ENCODE measurements around the gene SCARF2. TPM values are rescaled to one million over a fixed set of nuclear protein-coding genes. Genes with fewer than 3 reads are reported as not detected.
"Not testable (repeated sequence)": the region's sequence is repeated elsewhere in the genome, so short reads cannot be mapped to it uniquely, and the experiment has no call there.

SCARF2 gene
- total RNA-seq, 2 experiments from 2014 or later, result 1.1 to 1.2 TPM

DNA sequence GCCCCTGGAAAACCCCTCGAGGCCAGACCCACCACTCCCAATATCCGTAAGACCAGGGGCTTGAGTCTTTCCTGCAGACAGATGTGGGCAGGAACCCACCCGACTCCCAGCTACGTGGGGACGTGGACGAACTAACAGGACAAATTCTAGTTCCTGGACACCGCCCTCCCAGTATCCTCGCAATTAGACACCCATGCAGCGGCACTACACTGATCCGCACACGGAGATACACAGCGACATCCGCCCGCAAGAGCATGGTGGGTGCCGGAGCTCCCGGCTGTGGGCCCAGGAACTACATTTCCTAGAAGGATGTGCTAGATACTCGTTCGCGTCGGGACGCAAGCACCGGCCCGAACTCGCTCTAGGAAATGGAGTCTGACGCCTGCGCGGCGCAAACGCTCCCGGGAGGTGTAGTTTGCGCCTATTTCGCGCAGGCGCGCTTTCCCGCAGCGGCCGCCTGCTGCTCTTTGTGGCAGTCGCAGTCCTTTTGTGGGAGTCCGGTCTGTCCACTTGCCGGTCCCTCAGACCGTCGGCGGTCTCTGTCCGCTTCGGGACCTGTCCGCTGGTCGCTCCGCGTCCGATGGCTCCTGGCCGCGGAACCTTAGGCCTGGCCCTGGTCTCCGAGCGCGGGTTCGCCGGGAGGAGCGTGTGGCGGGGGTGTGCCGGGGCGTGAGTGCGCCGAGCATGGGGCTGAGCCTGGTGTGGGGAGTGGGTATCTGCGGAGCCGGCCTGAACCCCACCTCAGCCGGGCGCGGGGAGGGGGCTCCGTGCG, 43.7 kb downstream of the SCARF2 start, which contains the start of gene ZNF74:
Gene ZNF74, plus strand, starts transcription at position 447 of the 772 bp plus-strand sequence. CDS start 478 bp downstream, outside the sequence.
- peaks cover 2% of the 10 kb centered on the region for H3K36me3 Mint-ChIP-seq (ENCODE audit: low read depth)
- ChIA-PET CTCF (interaction anchor here (1.6 to 2.2 kb wide), 3 partner anchors 9 to 14 kb away, joined by 3 to 5 read pairs (median 5); no protein-coding TSS in a partner anchor), POLR2A (no interaction called here)
- peak within 1 kb of the TSS; percentile 82 for H3K4me3 Mint-ChIP-seq
- H3K27ac Mint-ChIP-seq, result peak within 1 kb of the TSS; percentile 89
- peak; percentile 89 for DNase-seq
- no peaks in the 10 kb centered on the region for H3K27me3 Mint-ChIP-seq
- peaks cover 3% of the 10 kb centered on the region for H3K9me3 Mint-ChIP-seq
- peaks cover 32% of the 10 kb centered on the region for H3K4me1 Mint-ChIP-seq

DNA sequence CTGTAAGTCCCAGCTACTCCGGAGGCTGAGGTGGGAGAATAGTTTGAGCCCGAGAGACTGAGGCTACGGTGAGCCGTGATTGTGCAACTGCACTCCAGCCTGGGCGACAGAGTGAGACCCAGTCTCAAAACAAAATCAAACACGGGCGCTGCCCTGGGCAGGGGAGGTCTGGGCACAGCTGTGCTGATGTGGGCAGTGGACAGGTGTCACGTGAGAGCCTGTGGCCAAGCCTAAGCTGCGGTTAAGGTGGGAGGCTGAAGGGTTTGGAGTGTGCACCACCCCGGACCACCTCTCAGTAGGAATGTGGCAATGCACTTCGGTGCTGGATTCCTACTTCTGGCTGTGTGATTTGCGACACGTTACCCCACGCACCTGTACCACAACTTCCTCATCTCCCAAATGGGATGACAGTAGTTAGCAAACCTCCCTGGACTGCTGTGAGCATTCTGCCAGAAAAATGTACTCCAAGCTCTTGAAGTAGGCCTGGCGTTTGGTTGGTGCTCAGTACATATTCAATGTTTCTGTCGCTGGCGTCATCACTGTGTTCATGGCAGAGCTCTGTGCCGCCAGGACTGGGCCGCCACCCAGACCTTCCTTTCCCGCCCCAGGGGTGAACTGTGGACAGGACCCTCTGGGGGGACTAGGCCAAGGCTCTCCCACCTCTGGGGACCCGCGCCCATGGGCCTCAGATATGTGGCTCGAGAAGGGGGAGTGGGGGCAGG, 44.5 kb downstream of the SCARF2 start:
- Mint-ChIP-seq H3K27ac (peak overlapping the region; percentile 89), H3K27me3 (no peaks in the 10 kb centered on the region), H3K9me3 (peaks cover 3% of the 10 kb centered on the region), H3K4me1 (peaks cover 29% of the 10 kb centered on the region), H3K4me3 (peak overlapping the region; percentile 82), H3K36me3 (ENCODE audit: low read depth) (peaks cover 2% of the 10 kb centered on the region)
- POLR2A ChIA-PET, result no interaction called here
- CTCF ChIA-PET, result interaction anchor here (1.6 to 2.2 kb wide), 3 partner anchors 10 to 15 kb away, joined by 3 to 5 read pairs (median 5); no protein-coding TSS in a partner anchor
- no peak for DNase-seq

GRCh38 chr22:20392365-20392881, 45.2 kb downstream of the SCARF2 start:
- H3K27ac Mint-ChIP-seq; H3K4me3 Mint-ChIP-seq; DNase-seq; H3K36me3 Mint-ChIP-seq (ENCODE audit: low read depth); POLR2A ChIA-PET; H3K9me3 Mint-ChIP-seq; H3K27me3 Mint-ChIP-seq: not testable (repeated sequence)
- CTCF ChIA-PET, result interaction anchor here (1.6 to 2.2 kb wide), 2 partner anchors 11 to 16 kb away, joined by 3 to 5 read pairs; no protein-coding TSS in a partner anchor
- H3K4me1 Mint-ChIP-seq, result peaks cover 26% of the 10 kb centered on the region

GRCh38 chr22:20391222-20391621, 46.4 kb downstream of the SCARF2 start:
- Mint-ChIP-seq H3K4me3 (no peak overlapping the region), H3K4me1 (peaks cover 21% of the 10 kb centered on the region), H3K9me3 (peaks cover 3% of the 10 kb centered on the region), H3K36me3 (ENCODE audit: low read depth) (no peaks in the 10 kb centered on the region), H3K27ac (peak overlapping the region; percentile 21), H3K27me3 (peaks cover 10% of the 10 kb centered on the region)
- ChIA-PET CTCF (no interaction called here), POLR2A (no interaction called here)
- DNase-seq, result no peak

DNA sequence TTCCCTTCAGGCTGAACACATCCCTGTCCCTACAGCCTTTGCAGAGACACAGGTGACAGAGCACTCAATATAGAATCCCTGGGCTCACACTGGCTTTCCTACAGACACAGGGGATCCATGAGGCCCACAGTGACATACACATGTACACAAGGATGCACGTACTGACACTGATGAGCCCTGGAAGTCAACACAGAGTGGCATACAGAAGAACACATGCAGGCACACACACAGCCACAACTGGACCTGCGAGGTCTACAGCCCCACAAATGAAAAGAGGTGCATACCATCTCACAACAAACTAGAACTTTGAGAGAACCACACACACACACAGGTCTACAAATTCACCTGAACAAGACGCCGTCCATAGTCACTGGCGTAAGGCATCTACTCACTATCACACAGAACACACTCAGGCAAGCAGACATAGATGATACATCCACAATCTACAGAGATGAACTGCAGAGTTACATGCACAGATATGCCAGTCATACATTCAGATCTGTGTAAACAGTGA, 47.2 kb downstream of the SCARF2 start:
- ChIA-PET CTCF (no interaction called here), POLR2A (no interaction called here)
- Mint-ChIP-seq H3K4me3 (no peak overlapping the region), H3K27ac (no peak overlapping the region), H3K4me1 (peaks cover 15% of the 10 kb centered on the region), H3K9me3 (peaks cover 3% of the 10 kb centered on the region), H3K36me3 (ENCODE audit: low read depth) (no peaks in the 10 kb centered on the region), H3K27me3 (peaks cover 14% of the 10 kb centered on the region)
- DNase-seq, result no peak

DNA sequence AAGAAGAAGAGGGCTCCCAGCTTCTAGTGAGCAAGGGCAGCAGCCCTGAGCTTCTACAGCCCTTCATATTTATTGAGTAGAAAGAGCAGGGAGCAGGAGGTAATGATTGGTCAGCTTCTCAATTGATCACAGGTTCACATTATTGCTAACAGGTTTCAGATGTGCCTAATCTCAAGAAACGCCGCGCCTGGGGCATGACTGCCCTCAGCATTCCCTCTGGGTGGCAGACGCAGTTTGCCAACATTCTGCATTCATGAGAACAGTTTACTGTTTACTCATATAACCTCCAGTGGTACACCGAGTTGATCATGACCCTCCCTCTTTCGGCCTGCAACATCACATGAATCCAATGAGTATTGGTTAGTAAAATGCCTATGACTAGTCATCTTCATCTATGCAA, 48.3 kb downstream of the SCARF2 start:
- peaks cover 17% of the 10 kb centered on the region for H3K27me3 Mint-ChIP-seq

GRCh38 chr22:20388200-20388599, 49.4 kb downstream of the SCARF2 start:
- ChIA-PET POLR2A (no interaction called here), CTCF (interaction anchor here (1.7 kb wide), 1 partner anchor 30 kb away, joined by 4 read pairs; no protein-coding TSS in a partner anchor)
- Mint-ChIP-seq H3K27me3 (peaks cover 23% of the 10 kb centered on the region), H3K27ac (no peak overlapping the region), H3K36me3 (ENCODE audit: low read depth) (no peaks in the 10 kb centered on the region), H3K4me3 (no peak overlapping the region), H3K4me1 (no peaks in the 10 kb centered on the region), H3K9me3 (peaks cover 3% of the 10 kb centered on the region)
- no peak for DNase-seq

More for the DNA sequence above, 48.3 kb downstream of the SCARF2 start:
- Mint-ChIP-seq H3K36me3 (ENCODE audit: low read depth) (no peaks in the 10 kb centered on the region), H3K4me3 (no peak overlapping the region), H3K9me3 (peaks cover 3% of the 10 kb centered on the region), H3K27ac (no peak overlapping the region), H3K4me1 (peaks cover 7% of the 10 kb centered on the region)
- ChIA-PET POLR2A (no interaction called here), CTCF (interaction anchor here (1.7 kb wide), 1 partner anchor 29 kb away, joined by 4 read pairs; no protein-coding TSS in a partner anchor)
- DNase-seq, result no peak

DNA sequence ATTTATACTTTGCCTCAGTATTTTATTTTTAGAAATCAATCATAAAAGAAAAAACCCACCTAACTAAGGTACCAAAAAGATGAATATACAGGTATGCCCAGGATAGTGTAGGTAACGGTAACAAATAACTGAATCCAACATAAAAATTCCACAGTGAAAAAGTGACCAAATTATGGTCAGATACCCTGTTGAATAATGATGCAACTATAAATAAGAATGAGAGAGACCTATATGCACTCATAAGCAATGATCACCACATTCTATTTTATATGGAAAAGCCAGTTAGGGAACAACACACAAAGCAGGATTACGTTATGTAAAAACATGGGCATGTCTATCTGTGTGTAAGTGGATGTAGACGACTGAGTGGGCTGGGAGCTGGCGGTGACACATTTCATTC, 50.7 kb downstream of the SCARF2 start:
- ChIA-PET CTCF (no interaction called here), POLR2A (no interaction called here)
- Mint-ChIP-seq H3K9me3 (peaks cover 3% of the 10 kb centered on the region), H3K36me3 (ENCODE audit: low read depth) (no peaks in the 10 kb centered on the region), H3K4me3 (no peak overlapping the region), H3K27ac (no peak overlapping the region), H3K4me1 (no peaks in the 10 kb centered on the region), H3K27me3 (peaks cover 23% of the 10 kb centered on the region)
- no peak for DNase-seq

GRCh38 chr22:20386336-20386735, 51.3 kb downstream of the SCARF2 start:
- peaks cover 3% of the 10 kb centered on the region for H3K9me3 Mint-ChIP-seq
- no peaks in the 10 kb centered on the region for H3K4me1 Mint-ChIP-seq
- H3K36me3 Mint-ChIP-seq (ENCODE audit: low read depth), result no peaks in the 10 kb centered on the region
- no peak overlapping the region for H3K4me3 Mint-ChIP-seq
- no peak overlapping the region for H3K27ac Mint-ChIP-seq
- ChIA-PET POLR2A (no interaction called here), CTCF (no interaction called here)
- H3K27me3 Mint-ChIP-seq, result peaks cover 23% of the 10 kb centered on the region
- DNase-seq, result no peak

DNA sequence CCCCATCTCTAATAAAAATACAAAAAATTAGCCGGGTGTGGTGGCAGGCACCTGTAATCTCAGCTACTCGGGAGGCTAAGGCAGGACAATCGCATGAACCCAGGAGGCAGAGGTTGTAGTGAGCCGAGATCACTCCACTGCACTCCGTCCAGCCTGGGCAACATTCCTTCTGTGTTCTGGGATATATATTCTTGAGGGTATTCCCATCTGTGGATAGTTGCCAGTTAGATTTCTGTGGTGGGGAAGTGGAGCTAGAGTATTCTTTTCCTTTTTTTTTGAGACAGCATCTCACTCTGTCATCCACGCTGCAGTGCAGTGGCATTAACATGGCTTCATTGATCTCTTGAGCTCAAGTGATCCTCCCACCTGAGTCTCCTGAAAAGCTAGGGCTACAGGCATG, 52.8 kb downstream of the SCARF2 start:
- ChIA-PET POLR2A (no interaction called here), CTCF (no interaction called here)
- H3K36me3 Mint-ChIP-seq (ENCODE audit: low read depth), result no peaks in the 10 kb centered on the region
- no peak overlapping the region for H3K4me3 Mint-ChIP-seq
- H3K27me3 Mint-ChIP-seq, result peaks cover 28% of the 10 kb centered on the region
- no peak overlapping the region for H3K27ac Mint-ChIP-seq
- peaks cover 3% of the 10 kb centered on the region for H3K9me3 Mint-ChIP-seq
- no peaks in the 10 kb centered on the region for H3K4me1 Mint-ChIP-seq
- no peak for DNase-seq

- Mint-ChIP-seq H3K27me3 (peaks cover 28% of the 10 kb centered on the region), H3K4me1 (no peaks in the 10 kb centered on the region)
- POLR2A ChIA-PET, result no interaction called here
Measured at GRCh38 chr22:20384171-20384570, 53.5 kb downstream of the SCARF2 start.

DNA sequence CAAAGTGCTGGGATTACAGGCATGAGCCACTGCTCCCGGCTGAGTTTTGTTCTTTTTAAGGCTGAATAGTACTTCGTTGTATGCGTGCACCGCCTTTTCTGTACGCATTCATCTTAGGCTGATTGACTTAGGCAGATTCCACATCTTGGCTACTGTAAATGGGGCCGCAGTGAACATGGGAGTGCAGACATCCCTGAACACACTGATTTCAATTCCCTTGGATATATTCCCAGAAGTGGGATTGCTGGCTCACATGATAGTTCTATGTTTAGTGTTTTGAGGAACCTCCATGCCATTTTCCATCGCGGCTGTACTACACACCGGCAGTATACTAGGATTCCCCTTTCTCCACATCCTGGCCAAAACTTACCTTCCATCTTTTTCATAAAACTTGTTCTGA, 54.1 kb downstream of the SCARF2 start:
- H3K4me3 Mint-ChIP-seq, result no peak overlapping the region
- no peak for DNase-seq
- peaks cover 28% of the 10 kb centered on the region for H3K27me3 Mint-ChIP-seq
- no peaks in the 10 kb centered on the region for H3K4me1 Mint-ChIP-seq
- POLR2A ChIA-PET, result no interaction called here
- H3K36me3 Mint-ChIP-seq (ENCODE audit: low read depth), result no peaks in the 10 kb centered on the region
- H3K27ac Mint-ChIP-seq, result no peak overlapping the region
- CTCF ChIA-PET, result no interaction called here
- H3K9me3 Mint-ChIP-seq, result no peaks in the 10 kb centered on the region

More at GRCh38 chr22:20384171-20384570, 53.5 kb downstream of the SCARF2 start:
- Mint-ChIP-seq H3K36me3 (ENCODE audit: low read depth) (no peaks in the 10 kb centered on the region), H3K4me3 (no peak overlapping the region), H3K27ac (no peak overlapping the region), H3K9me3 (peaks cover 3% of the 10 kb centered on the region)
- CTCF ChIA-PET, result no interaction called here
- no peak for DNase-seq

DNA sequence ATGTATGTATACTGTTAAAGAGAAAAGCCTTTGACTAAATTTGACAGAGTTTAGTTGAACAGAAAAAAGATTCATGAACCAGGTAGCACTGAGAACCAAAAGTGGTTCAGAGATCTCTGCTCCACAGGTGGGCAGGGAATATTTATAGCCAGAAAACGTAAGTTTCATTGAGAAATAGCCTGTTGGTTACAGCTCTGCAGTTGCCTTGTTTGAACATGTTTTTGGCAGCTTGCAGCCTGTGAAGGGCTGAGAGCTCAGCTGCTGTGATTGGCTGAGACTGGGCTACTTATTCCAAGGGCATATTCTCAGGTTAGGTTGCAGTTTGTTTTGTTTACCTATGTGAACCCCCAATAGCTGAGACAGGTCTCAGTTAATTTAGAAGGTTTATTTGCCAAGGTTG, 57.1 kb downstream of the SCARF2 start:
- H3K27me3 Mint-ChIP-seq, result peaks cover 13% of the 10 kb centered on the region
- no peak for DNase-seq
- H3K36me3 Mint-ChIP-seq (ENCODE audit: low read depth), result no peaks in the 10 kb centered on the region
- no peak overlapping the region for H3K27ac Mint-ChIP-seq
- ChIA-PET POLR2A (interaction anchor here (0.6 kb wide), 1 partner anchor 352 kb away, joined by 3 read pairs; no protein-coding TSS in a partner anchor), CTCF (interaction anchor here (1.0 to 1.2 kb wide), 2 partner anchors 12 to 31 kb away, joined by 3 read pairs; no protein-coding TSS in a partner anchor)
- no peak overlapping the region for H3K4me3 Mint-ChIP-seq
- H3K4me1 Mint-ChIP-seq, result no peaks in the 10 kb centered on the region
- H3K9me3 Mint-ChIP-seq, result no peaks in the 10 kb centered on the region
